Transverse colon (tissue), 4 donors: Measurements from ENCODE around the gene SEMA6C. TPM values are rescaled to one million over a fixed set of nuclear protein-coding genes. Genes with fewer than 3 reads are reported as not detected.
A peak's percentile ranks its signal among the peaks of the same experiment; 100 is the strongest.

Source experiments
- DNase-seq: peaks from one replicate; pipeline ENCODE4 v3.0.0-alpha.2; 2019
- H3K27ac ChIP-seq, 4 donors: fragments of 200-600 bp; sonication (generic); 2 replicates each; pipeline ENCODE4 v1.5.1; 2016 to 2018; ENCODE audit warnings: inconsistent platforms in 4 of 4
- H3K27me3 ChIP-seq: fragments of 200-600 bp; sonication (generic); 2 replicates; pipeline ENCODE4 v1.5.1; 2017; ENCODE audit warnings: inconsistent platforms
- H3K36me3 ChIP-seq, 4 donors: fragments of 200-600 bp; sonication (generic); 2 replicates each; pipeline ENCODE4 v1.5.1; 2017 to 2019; ENCODE audit warnings: inconsistent platforms in 4 of 4
- H3K4me1 ChIP-seq, 4 donors: fragments of 200-600 bp; sonication (generic); 2 replicates each; pipeline ENCODE4 v1.5.1; 2017 to 2020; ENCODE audit warnings: inconsistent platforms in 4 of 4
- H3K4me3 ChIP-seq, 4 donors: fragments of 200-600 bp; sonication (generic); 1 replicate in 1 of 4; 2 replicates in 3 of 4; pipeline versions ENCODE4 v1.5.1 to v1.6.1; 2017 to 2019; ENCODE audit warnings: inconsistent platforms in 4 of 4
- H3K9me3 ChIP-seq, 2 donors: fragments of 200-600 bp; sonication (generic); 2 replicates each; pipeline ENCODE4 v1.5.1; 2017 to 2019; ENCODE audit warnings: inconsistent platforms in 2 of 2
- CTCF ChIP-seq, 5 experiments: fragments of 200-600 bp in 3 of 5; fragments of 450-650 bp in 2 of 5; sonication (generic) in 3 of 5; IDR thresholded peaks; 1 replicate in 2 of 5; 2 replicates in 3 of 5; pipeline ENCODE4 v1.5.1; 2016 to 2017; ENCODE audit warnings: antibody characterized with exemption in 5 of 5, inconsistent platforms in 3 of 5, mild to moderate bottlenecking in 2 of 5, moderate library complexity in 1 of 5
- EP300 ChIP-seq: sonication (generic); formaldehyde crosslinking; IDR thresholded peaks from one replicate; pipeline ENCODE4 v1.6.1; 2017; ENCODE audit warnings: antibody characterized with exemption, low read depth
- POLR2A ChIP-seq: fragments of 450-650 bp; IDR thresholded peaks from one replicate; pipeline ENCODE4 v1.6.1; 2016; ENCODE audit warnings: antibody characterized with exemption, mild to moderate bottlenecking, moderate library complexity
- POLR2AphosphoS5 ChIP-seq, 3 donors: sonication (generic); formaldehyde crosslinking; IDR thresholded peaks; one replicate each; pipeline ENCODE4 v1.6.1; 2016; ENCODE audit warnings: antibody characterized with exemption in 3 of 3
- WGBS, 2 donors: methylation state at CpG; one replicate each; pipeline ENCODE4 v1.1.5; 2018; ENCODE audit warnings: low coverage in 1 of 2; 5-methylcytosine and 5-hydroxymethylcytosine counted together
- in situ Hi-C, 4 donors: fragments of 200-750 bp; cut with MboI; loops; one replicate each; pipeline versions ENCODE4 v1.15.0 to v1.15.1; 2017; ENCODE audit warnings: low sequenced_read_pairs in 3 of 4, low pct_ligation_motif_present in 1 of 4, low pct_unique_long_range_greater_than_20kb in 1 of 4
- intact Hi-C: fragments of 100-400 bp; cut with DNase I; formaldehyde crosslinking; loops from one replicate; pipeline ENCODE4 v1.15.1; 2023; ENCODE audit warnings: low total_unique reads
- total RNA-seq, 4 donors: library from RNA; depleted of rRNA; stranded (reverse); fragments of >200 nt; gene quantifications; one replicate each; pipeline ENCODE4 v1.1.0, GENCODE V29; 2016

Gene SEMA6C
- total RNA-seq, 4 donors from 2014 or later: 1.8 to 16.3 (median 2.9) TPM

GRCh38 chr1:151171190-151171589 lies 24.8 kb upstream of the SEMA6C start:
- H3K4me3 ChIP-seq: no peak overlapping the region
- no peaks in the 10 kb centered on the region for H3K9me3 ChIP-seq
- in situ Hi-C loops: loop anchor here in 1 of 4 donors (25.0 kb wide), 1 partner anchor 134 kb away; the partner anchor contains the start of genes BNIPL and C1orf56
- no peak for TF ChIP-seq POLR2AphosphoS5 (IDR thresholded peaks at IDR 0.05)
- TF ChIP-seq EP300: no peak
- no peak for TF ChIP-seq CTCF (IDR thresholded peaks at IDR 0.05)
- TF ChIP-seq POLR2A: no peak
- H3K36me3 ChIP-seq: peaks cover 0 to 18% (median 4%) of the 10 kb centered on the region in 4 donors
- WGBS, 2 donors: 83 to 92% methylated on average over 4 to 5 of the region's 5 CpGs
- no peak overlapping the region for H3K27ac ChIP-seq
- H3K4me1 ChIP-seq: peaks cover 6 to 13% (median 9%) of the 10 kb centered on the region in 4 donors
- DNase-seq: no peak
- intact Hi-C loops: no loop called here
- no peaks in the 10 kb centered on the region for H3K27me3 ChIP-seq

- WGBS, 2 donors: 87 to 89% methylated on average over 3 to 6 of the region's 6 CpGs
- intact Hi-C loops (no loop called here), in situ Hi-C loops (loop anchor here in 1 of 4 donors (25.0 kb wide), 1 partner anchor 130 kb away; the partner anchor contains the start of genes BNIPL and C1orf56)
- Histone ChIP-seq H3K4me1 (peaks cover 6 to 25% (median 20%) of the 10 kb centered on the region in 4 donors), H3K27ac (no peak overlapping the region), H3K9me3 (no peaks in the 10 kb centered on the region), H3K36me3 (peaks cover 0 to 10% (median 0%) of the 10 kb centered on the region in 4 donors), H3K27me3 (no peaks in the 10 kb centered on the region), H3K4me3 (peak overlapping the region in 1 of 4 donors; percentile 86)
- no peak for DNase-seq
- TF ChIP-seq CTCF (IDR thresholded peaks at IDR 0.05) (no peak), POLR2AphosphoS5 (IDR thresholded peaks at IDR 0.05) (no peak), POLR2A (no peak), EP300 (no peak)
Observed at GRCh38 chr1:151167116-151167515, 20.7 kb upstream of the SEMA6C start.

GRCh38 chr1:151166505-151166956 lies 20.1 kb upstream of the SEMA6C start:
- in situ Hi-C loops: loop anchor here in 1 of 4 donors (25.0 kb wide), 1 partner anchor 129 kb away; the partner anchor contains the start of genes BNIPL and C1orf56
- no peak for DNase-seq
- Histone ChIP-seq H3K9me3 (no peaks in the 10 kb centered on the region), H3K27ac (peak overlapping the region; percentile 84 to 94 (median 88)), H3K36me3 (peaks cover 0 to 10% (median 0%) of the 10 kb centered on the region in 4 donors), H3K4me3 (peak overlapping the region; percentile 47 to 94 (median 78)), H3K27me3 (no peaks in the 10 kb centered on the region), H3K4me1 (peaks cover 6 to 25% (median 20%) of the 10 kb centered on the region in 4 donors)
- intact Hi-C loops: loop anchor here (1.0 kb wide), 1 partner anchor 24 kb away; no protein-coding TSS in a partner anchor
- TF ChIP-seq CTCF (IDR thresholded peaks at IDR 0.05) (no peak), POLR2A (no peak), EP300 (no peak), POLR2AphosphoS5 (IDR thresholded peaks at IDR 0.05) (no peak)
- WGBS, 2 donors: 3 to 5% methylated on average over 6 to 15 of the region's 15 CpGs

GRCh38 chr1:151165738-151166504 lies 19.5 kb upstream of the SEMA6C start, which contains the start of the genes LYSMD1 and SCNM1:
Gene LYSMD1 (minus strand): TSS chr1:151165902. CDS start chr1:151165258, 644 bp downstream.
Gene SCNM1 (plus strand): TSS chr1:151166144. CDS start chr1:151166153, 9 bp downstream.
- WGBS, 2 donors: 0 to 1% methylated on average over 2 to 38 of the region's 38 CpGs
- intact Hi-C loops: loop anchor here (1.0 kb wide), 1 partner anchor 24 kb away; no protein-coding TSS in a partner anchor
- Histone ChIP-seq H3K4me3 (peak within 1 kb of the TSS; percentile 47 to 94 (median 78)), H3K9me3 (no peaks in the 10 kb centered on the region), H3K36me3 (peaks cover 0 to 12% (median under 1%) of the 10 kb centered on the region in 4 donors), H3K27me3 (no peaks in the 10 kb centered on the region), H3K4me1 (peaks cover 6 to 25% (median 20%) of the 10 kb centered on the region in 4 donors), H3K27ac (peak within 1 kb of the TSS; percentile 84 to 94 (median 88))
- peak; percentile 98 for DNase-seq
- in situ Hi-C loops: loop anchor here in 1 of 4 donors (25.0 kb wide), 1 partner anchor 129 kb away; the partner anchor contains the start of genes BNIPL and C1orf56
- TF ChIP-seq CTCF (IDR thresholded peaks at IDR 0.05): peak in 3 of 5 experiments; percentile 14 to 58 (median 49)
- peak; percentile 62 for TF ChIP-seq POLR2A
- peak; percentile 44 for TF ChIP-seq EP300
- TF ChIP-seq POLR2AphosphoS5 (IDR thresholded peaks at IDR 0.05): peak; percentile 89 to 94 (median 94)
